Measurements from ENCODE around the gene STEAP1.
"Not testable (repeated sequence)": the region's sequence is repeated elsewhere in the genome, so short reads cannot be mapped to it uniquely, and the experiment has no call there.

STEAP1 gene
- 0.13 to 1.1 (median 0.50) reads per million in 17 experiments for total RNA-seq

GRCh38 chr7:90153943-90154771 is at the start of gene STEAP1:
TSS of gene STEAP1 (plus strand) at chr7:90154469. CDS start at chr7:90159789, 5,320 bp downstream.
- DNase-seq: peak; percentile 89 to 96 (median 96)

GRCh38 chr7:90114972-90115371 is 39.3 kb upstream of the STEAP1 start:
- DNase-seq: not testable (repeated sequence)

GRCh38 chr7:90118551-90119177 is 35.6 kb upstream of the STEAP1 start:
- DNase-seq: peak in 1 of 4 experiments; percentile 9

- DNase-seq: no peak
Observed at GRCh38 chr7:90119178-90119971, 34.9 kb upstream of the STEAP1 start.

GRCh38 chr7:90120205-90120604 is 34.1 kb upstream of the STEAP1 start:
- DNase-seq: not testable (repeated sequence)

GRCh38 chr7:90131746-90132145 is 22.5 kb upstream of the STEAP1 start:
- DNase-seq: not testable (repeated sequence)

GRCh38 chr7:90147079-90147960 is 6.9 kb upstream of the STEAP1 start:
- not testable (repeated sequence) for DNase-seq

GRCh38 chr7:90149428-90149827 is 4.8 kb upstream of the STEAP1 start:
- peak in 3 of 4 experiments; percentile 2 to 15 (median 7) for DNase-seq

- DNase-seq: not testable (repeated sequence)
Observed at GRCh38 chr7:90151884-90152283, 2.4 kb upstream of the STEAP1 start.

GRCh38 chr7:90152642-90153253 is 1.5 kb upstream of the STEAP1 start:
- DNase-seq: peak; percentile 30 to 61 (median 54)

- DNase-seq: no peak
Observed at GRCh38 chr7:90155206-90155605, 937 bp downstream of the STEAP1 start.

- DNase-seq: peak; percentile 19 to 51 (median 35)
Observed at GRCh38 chr7:90157331-90157730, 3.1 kb downstream of the STEAP1 start.

GRCh38 chr7:90157761-90158350 is 3.6 kb downstream of the STEAP1 start:
- DNase-seq: peak in 1 of 4 experiments; percentile 10

- no peak for DNase-seq
Observed at GRCh38 chr7:90163534-90163933, 9.3 kb downstream of the STEAP1 start.

- DNase-seq: no peak
Observed at GRCh38 chr7:90165724-90166123, 11.5 kb downstream of the STEAP1 start.

- DNase-seq: no peak
Observed at GRCh38 chr7:90166153-90166552, 11.9 kb downstream of the STEAP1 start.

- no peak for DNase-seq
Observed at GRCh38 chr7:90167361-90167760, 13.1 kb downstream of the STEAP1 start.

GRCh38 chr7:90169891-90170290 is 15.6 kb downstream of the STEAP1 start:
- DNase-seq: no peak

GRCh38 chr7:90172121-90172520 is 17.9 kb downstream of the STEAP1 start:
- no peak for DNase-seq

- no peak for DNase-seq
Observed at GRCh38 chr7:90172624-90173023, 18.4 kb downstream of the STEAP1 start.

All from suppressor macrophage (primary cell).